WERI-Rb-1 (cell line): ENCODE results near the gene RRAS.

Experiments used
- DNase-seq: peaks from one replicate; pipeline ENCODE4 v3.0.0-alpha.2; 2020
- H3K27ac ChIP-seq: fragments of 250-450 bp; sonication (Bioruptor Pico); 2 replicates; pipeline ENCODE4 v1.5.1; 2020; ENCODE audit warnings: mild to moderate bottlenecking, moderate library complexity
- H3K27me3 ChIP-seq: fragments of 250-450 bp; sonication (Bioruptor Pico); 2 replicates; pipeline ENCODE4 v1.5.1; 2021; ENCODE audit warnings: mild to moderate bottlenecking, low read depth, moderate library complexity; ENCODE audit not compliant: insufficient read depth, severe bottlenecking
- H3K36me3 ChIP-seq: fragments of 250-450 bp; sonication (Bioruptor Pico); 2 replicates; pipeline ENCODE4 v1.5.1; 2020; ENCODE audit warnings: mild to moderate bottlenecking, moderate library complexity
- H3K4me3 ChIP-seq: 2 replicates; pipeline ENCODE4 v1.5.1; 2011; ENCODE audit warnings: low read depth, mild to moderate bottlenecking, control low read depth, low read length
- H3K9me3 ChIP-seq: fragments of 250-450 bp; sonication (Bioruptor Pico); 2 replicates; pipeline ENCODE4 v1.5.1; 2021; ENCODE audit warnings: mild to moderate bottlenecking, moderate library complexity; ENCODE audit not compliant: severe bottlenecking
- TF ChIP-seq, protein P1 (sequence below): IDR thresholded peaks from 2 replicates; pipeline ENCODE4 v1.5.1; 2011; ENCODE audit warnings: low read depth, mild to moderate bottlenecking, control low read depth, inconsistent platforms, low read length

RRAS gene

DNA sequence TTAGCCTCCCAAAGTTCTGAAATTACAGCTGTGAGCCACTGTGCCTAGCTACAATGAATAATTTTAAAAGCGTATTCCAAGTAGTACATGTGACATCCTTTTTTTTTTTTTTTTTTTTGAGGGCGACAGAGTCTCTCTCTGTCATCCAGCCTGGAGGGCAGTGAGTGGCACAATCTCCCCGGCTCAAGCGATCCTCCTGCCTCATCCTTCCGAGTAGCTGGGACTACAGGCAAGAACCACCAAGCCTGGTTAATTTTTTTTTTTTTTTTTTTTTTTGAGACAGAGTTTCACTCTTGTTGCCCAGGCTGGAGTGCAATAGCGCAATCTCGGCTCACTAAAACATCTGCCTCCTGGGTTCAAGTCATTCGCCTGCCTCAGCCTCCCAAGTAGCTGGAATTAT, 52.7 kb downstream of the RRAS start:
- Histone ChIP-seq H3K27me3 (no peaks in the 10 kb centered on the region), H3K9me3 (no peaks in the 10 kb centered on the region), H3K4me3 (no peak overlapping the region), H3K36me3 (peaks cover 3% of the 10 kb centered on the region; the same call in 1 of the 2 replicates), H3K27ac (no peak overlapping the region)
- TF ChIP-seq, protein P1, sequence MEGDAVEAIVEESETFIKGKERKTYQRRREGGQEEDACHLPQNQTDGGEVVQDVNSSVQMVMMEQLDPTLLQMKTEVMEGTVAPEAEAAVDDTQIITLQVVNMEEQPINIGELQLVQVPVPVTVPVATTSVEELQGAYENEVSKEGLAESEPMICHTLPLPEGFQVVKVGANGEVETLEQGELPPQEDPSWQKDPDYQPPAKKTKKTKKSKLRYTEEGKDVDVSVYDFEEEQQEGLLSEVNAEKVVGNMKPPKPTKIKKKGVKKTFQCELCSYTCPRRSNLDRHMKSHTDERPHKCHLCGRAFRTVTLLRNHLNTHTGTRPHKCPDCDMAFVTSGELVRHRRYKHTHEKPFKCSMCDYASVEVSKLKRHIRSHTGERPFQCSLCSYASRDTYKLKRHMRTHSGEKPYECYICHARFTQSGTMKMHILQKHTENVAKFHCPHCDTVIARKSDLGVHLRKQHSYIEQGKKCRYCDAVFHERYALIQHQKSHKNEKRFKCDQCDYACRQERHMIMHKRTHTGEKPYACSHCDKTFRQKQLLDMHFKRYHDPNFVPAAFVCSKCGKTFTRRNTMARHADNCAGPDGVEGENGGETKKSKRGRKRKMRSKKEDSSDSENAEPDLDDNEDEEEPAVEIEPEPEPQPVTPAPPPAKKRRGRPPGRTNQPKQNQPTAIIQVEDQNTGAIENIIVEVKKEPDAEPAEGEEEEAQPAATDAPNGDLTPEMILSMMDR: no peak
- no peak for DNase-seq
